Sciatic nerve (tissue), 2 donors: ENCODE data around the gene GCA. TPM values are rescaled to one million over a fixed set of nuclear protein-coding genes. Genes with fewer than 3 reads are reported as not detected.

Source experiments
- ATAC-seq: fragments of 200-7000 bp; cut with Tn5 transposase; one replicate; pipeline ENCODE4 v1.9.1; 2020; ENCODE audit warnings: mild to moderate bottlenecking, moderate library complexity
- DNase-seq: peaks from one replicate; pipeline ENCODE4 v3.0.0-alpha.2; 2020; ENCODE audit warnings: low spot score
- intact Hi-C: fragments of 100-400 bp; cut with DNase I; formaldehyde crosslinking; loops from one replicate; pipeline ENCODE4 v1.14.2; 2022
- total RNA-seq: library from RNA; stranded (reverse); fragmentation: NEBNext Ultra II Directional; extraction: Animal tissue kit (Norgen Biotek cat#: 25700); gene quantifications from one replicate; pipeline ENCODE4 v1.2.1, GENCODE V29; 2021
- donor health status: DM: no; HTN: no; CAD: no.
- donor health status: DM: no; HTN: no; CAD: no.

The GCA gene, protein sequence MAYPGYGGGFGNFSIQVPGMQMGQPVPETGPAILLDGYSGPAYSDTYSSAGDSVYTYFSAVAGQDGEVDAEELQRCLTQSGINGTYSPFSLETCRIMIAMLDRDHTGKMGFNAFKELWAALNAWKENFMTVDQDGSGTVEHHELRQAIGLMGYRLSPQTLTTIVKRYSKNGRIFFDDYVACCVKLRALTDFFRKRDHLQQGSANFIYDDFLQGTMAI
- total RNA-seq, result 35.7 TPM

DNA sequence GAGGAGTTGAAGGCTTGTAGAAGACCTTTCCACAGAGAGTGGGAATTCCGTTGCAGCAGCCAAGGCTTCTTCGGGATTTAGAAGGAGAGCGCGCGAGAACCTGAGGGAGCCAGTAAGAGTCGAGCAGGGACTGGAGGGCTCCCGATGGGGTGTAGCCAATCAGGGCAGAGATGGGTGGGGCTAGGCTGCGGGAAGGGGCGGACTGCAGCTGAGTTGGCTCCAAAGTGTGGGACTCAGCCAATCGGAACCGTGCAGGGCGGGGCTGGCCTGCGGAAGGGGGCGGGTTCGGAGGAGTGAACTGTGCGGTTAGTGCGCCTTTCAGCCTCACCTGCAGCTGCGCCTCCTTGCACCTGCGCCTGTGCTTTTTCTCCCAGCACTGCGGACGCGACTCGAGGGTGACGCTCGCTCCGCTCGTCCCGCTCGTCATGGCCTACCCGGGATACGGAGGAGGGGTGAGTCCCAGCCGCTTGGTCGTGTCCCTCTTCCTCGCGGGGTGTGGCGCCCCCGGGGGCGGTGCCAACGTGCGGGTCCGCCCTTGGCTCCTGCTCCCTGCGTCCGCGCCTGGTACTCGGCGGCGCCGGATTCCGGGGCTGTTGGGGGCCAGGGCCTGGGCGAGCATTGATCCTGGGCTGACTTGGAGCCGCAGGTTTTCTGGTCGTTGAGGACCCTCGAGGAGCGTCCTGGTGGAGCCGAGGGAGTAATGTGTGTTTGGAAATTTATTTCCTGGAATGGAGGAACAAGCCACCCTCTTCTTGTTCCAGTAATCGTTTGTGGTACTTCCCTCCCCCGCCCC is at the start of gene GCA:
GCA (plus strand) TSS at position 309 of the 793 bp plus-strand sequence; CDS start at position 426, 117 bp downstream.
- intact Hi-C loops, result no loop called here
- DNase-seq (peak; percentile 98), ATAC-seq (peak; percentile 100)

DNA sequence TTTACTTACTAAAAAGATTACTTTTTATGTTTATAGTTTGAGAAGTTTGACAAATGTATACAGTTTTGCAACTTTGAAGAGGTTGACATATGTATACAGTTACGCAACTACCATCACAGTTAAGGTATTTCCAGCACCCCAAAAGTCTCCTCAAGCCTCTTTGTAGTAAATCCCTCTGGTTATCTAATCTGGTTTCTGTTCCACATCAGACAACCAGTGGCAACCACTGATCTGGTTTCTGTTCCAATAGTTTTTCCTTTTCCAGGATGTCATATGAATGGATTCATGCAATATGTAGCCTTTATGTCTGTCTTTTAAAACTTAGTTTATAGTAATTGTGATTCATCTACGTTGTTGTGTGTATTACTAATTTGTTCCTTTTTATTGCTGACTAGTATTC is 48.9 kb upstream of the GCA start:
- ATAC-seq, result no peak
- intact Hi-C loops, result no loop called here

DNA sequence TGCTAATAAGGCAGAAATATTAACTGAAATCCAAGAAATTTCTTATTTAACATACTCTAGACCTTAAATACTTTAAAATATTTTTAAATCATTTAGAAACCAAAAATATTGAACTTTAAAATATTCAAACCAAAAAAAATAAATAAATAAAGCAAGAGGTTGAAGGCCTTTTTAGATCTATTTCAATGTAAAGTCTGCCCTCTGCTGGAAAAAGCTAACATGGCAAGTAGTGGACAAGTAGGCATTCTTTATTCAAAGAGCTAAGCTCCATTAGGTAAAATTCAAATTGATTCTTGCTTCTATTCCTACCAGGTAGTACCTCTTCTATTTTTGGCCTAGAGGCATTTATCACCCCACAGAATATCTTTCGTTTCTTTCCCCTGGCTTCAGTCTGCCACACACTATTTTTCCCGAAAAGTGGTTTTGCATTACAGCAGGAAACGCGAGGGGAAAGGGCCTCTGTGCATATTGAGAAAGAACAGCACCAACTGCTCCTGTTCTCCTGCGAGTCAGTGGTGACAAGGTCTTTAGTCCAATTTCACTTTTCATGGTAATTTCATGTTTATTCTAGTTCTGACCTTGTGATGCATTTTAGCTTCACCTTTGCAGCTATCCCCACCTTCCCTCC is 45.9 kb upstream of the GCA start:
- peak; percentile 65 for ATAC-seq
- intact Hi-C loops, result no loop called here
- peak; percentile 62 for DNase-seq

More for the DNA sequence above, 48.9 kb upstream of the GCA start:
- no peak for DNase-seq

DNA sequence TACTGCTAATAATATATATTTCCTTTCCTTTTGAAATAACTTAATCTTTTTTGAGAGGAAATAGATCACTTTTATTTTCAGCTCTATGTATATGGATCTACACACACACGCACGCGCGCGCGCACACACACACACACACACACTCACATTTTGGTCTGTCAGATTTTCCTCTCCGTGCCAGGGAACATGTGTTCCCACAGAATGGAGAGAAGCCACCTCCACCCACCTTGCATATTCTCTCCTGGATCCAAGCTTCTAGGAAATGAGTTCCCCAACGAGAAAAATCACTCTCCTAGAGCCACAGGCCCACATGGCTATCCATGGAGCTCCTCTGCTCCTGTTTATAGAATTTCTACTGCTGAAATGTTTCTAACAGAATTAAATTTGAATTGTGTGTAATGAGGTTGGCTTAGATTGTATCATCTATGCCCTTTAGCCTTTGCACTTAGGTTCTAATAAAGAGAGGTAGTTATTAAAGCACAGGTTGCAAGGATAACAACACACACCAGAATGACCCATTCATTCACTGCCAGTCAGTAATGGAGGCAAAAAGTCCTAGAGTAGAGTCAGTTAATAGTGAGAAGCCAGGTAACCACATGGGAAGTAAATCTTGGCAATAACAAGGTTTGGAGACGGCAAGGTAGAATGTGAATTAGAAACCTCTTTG is 45.1 kb upstream of the GCA start:
- ATAC-seq (no peak), DNase-seq (no peak)
- intact Hi-C loops, result no loop called here

DNA sequence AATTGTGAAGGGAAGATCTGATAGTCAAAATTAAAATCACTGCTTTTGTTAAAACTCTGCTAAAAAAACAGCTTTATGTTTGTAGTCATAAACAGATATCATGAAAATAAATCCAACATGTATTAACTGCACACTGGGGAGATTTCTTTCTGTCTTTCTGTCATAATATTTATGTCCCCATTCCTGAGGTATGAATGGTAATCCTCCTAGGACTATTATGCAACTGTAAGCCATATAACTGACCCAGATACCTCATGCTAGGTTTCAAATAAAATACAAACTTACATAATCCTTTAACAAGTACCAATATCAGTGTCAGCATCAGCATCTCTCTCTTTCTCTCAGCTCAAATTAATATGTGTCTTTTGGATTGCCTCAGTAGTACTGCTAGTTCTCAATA is 43.7 kb upstream of the GCA start:
- ATAC-seq (no peak), DNase-seq (no peak)
- intact Hi-C loops, result no loop called here

DNA sequence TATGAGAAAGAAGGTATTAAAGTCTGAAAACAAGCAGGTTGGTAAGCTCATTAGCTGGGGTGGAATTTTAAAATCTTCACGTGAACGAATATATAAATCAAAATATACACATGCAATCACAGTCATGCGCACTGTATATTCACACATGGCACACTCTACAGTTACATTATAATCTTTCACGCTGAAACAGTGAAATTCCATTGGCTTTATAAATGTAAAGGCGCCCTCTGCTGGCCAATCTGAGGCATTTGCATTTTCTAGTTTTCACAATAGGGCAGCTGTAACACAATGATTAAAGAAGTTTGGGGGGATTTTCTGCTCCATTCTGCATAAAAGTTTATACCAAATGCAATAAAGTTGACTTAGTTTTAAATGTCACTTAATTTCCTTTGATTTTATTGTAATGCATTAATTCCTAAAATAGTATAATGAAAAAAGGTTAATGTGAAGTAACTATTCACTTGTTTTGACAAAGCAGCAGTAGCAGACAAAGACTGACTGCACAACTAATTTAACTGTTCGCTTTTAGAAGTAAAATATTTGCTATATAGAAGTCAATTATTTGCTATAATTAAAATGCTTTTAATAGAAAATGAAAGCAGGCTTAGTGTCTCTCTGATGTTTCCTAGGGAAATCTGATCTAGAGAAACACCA is 42.7 kb upstream of the GCA start:
- intact Hi-C loops, result no loop called here
- ATAC-seq (peak; percentile 79), DNase-seq (no peak)

DNA sequence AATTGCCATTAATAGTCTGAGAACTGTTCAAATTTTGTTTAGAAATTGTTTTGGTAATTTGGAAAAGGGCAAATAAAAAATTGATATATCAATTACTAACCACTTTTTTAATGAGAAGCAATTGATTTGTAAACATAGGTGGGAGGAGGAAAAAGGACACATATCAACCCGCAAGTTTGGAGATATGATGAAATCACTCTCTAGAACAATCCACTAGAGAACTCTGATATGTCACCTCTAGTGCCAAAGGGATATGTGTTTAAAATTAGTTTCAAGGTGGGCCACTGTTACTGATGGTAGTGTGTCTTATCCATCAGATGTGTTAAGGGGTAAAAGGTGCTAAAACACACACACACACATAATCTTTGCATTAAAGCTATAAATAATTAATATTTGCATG is 42.1 kb upstream of the GCA start:
- intact Hi-C loops, result no loop called here

DNA sequence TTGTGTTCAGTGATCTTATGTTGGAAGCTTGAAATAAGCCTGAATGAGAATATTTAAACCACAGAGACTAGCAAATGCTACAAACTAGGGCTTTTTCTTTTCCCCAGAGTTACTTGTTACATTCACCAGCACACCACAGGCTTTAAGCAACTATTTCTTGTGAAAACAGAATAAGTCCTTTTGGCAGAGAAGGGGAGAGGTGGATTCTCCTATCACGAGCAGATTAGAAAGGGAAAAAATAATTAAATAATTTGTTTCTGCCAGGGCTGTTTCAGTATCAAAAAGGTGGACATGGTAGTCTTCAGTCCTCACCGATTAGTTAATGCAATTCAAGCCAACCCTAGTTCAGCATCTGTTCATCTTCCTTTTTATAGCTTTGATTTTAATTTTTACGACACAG is 38.0 kb upstream of the GCA start:
- intact Hi-C loops, result no loop called here
- DNase-seq (no peak), ATAC-seq (no peak)

More for the DNA sequence above, 42.1 kb upstream of the GCA start:
- no peak for DNase-seq
- ATAC-seq, result no peak

DNA sequence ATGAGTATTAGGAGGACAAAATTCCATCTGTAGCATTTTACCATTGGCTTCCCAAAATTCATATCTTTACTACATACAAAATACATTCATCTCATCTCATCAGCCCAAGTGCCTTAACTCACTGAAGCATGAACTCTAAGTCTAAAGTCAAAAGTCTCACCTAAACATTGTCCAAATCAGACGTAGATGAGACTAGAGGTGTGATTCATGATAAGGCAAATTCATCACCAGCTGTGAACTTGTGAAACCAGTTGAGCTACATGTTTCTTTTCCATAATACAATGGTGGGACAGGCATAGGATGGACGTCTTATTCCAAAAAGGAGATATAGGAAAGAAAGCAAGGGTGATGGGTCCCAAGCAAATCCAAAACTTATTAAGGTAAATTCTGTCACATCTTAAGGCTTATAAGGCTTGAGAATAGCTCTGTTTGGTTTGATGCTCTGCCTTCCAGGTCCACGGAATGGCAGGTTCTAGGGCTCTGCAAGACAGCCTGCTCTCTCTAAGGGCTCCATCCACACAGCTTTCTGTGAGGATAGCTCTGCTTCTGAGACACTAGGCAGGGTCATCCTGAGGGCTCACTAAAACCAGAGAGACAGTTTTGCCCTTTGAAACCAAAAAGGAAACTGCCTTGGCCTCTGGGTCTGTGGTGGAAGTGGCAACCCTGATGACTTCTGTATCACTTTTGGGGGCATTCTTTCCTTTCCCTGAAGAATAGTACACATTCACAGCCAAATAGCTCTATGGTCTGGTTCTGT is 35.0 kb upstream of the GCA start:
- ATAC-seq, result no peak
- intact Hi-C loops, result no loop called here
- DNase-seq, result no peak

DNA sequence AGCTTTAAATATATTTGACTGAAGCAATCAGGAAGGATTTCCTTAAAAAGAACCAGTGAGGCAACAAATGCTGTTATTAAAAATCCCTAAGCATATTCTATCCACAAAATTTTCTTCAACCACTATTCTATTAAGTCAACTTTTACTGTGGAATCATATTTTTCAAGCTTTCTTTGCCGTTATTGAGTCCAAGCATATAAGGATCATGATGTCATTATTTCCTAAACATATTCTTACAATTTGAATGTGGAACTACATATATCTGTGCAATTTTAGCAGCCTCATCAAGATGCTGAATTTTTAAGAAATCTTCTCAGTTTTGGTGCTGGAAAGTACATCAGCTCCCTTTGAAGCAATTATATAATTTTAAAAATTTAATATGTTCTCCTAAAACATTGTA is 31.1 kb upstream of the GCA start:
- intact Hi-C loops, result no loop called here
- no peak for DNase-seq
- ATAC-seq, result no peak

DNA sequence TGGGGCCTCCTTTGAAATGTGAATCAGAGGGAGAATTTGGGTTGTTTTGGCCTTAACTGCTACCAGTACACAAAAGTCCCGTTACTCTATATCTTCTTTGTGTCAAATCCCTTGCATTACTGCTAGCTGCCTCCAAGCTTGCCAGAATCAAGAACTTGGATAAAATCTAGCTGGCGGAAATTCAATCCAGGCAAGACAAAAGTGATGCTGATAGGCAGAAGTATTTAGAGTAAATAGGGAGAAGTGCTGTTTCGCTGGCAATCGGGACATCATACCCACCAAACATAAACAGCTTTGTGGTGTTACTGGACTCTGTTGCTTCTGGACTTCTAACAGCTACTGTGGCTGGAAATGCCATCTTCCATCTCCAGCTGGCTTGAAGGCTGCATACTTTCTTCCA is 28.0 kb upstream of the GCA start:
- DNase-seq (no peak), ATAC-seq (no peak)
- intact Hi-C loops, result no loop called here

DNA sequence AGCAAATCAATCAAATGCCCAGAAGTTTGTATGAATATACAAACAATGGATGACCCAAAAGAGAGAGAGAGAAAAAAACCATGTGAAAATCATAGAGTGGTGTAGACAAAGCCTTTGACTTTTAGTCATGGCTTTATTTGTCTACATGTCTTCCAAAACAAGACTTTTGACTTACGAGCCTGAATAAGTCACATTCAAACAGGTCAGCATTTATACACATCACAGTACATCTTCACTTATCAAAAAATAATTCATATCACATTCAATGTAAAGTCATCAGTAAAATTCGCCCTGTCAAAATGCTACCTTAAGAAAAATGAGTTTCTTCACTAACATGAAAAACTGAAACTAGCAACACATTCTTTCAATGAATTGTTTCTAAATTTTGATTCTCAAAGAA is 27.3 kb upstream of the GCA start:
- no peak for ATAC-seq
- no peak for DNase-seq
- intact Hi-C loops, result no loop called here

DNA sequence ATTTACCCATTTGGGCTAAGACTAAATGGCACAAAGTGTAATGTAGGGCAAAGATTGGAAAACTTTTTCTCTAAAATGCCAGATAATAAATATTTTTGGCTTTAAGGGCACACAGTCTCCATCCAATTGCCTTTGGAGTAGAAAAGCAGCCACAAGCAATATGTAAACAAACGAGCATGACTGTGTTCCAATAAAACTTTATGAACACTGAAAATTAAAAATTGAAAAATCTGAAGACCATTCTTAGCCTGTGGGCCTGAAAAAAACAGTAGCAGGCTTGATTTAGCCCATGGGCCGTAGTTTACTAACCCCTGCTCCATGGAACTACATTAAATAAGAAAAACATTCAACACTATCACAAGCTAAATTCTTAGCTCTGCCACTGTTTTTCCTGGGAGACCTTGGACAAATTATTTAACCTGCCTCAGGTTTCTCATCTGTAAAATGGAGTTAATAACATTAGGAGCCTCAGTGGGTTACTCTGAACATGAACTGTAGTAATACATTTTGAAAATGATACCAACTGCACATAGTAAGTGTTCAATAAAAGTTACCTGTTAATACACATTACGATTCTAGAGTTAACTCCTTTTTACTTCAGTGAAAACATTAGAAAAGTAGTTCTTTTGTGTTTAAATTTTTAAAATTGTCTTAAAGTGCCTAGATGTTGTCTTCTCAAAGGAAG is 26.7 kb upstream of the GCA start:
- intact Hi-C loops, result no loop called here
- no peak for ATAC-seq
- no peak for DNase-seq

DNA sequence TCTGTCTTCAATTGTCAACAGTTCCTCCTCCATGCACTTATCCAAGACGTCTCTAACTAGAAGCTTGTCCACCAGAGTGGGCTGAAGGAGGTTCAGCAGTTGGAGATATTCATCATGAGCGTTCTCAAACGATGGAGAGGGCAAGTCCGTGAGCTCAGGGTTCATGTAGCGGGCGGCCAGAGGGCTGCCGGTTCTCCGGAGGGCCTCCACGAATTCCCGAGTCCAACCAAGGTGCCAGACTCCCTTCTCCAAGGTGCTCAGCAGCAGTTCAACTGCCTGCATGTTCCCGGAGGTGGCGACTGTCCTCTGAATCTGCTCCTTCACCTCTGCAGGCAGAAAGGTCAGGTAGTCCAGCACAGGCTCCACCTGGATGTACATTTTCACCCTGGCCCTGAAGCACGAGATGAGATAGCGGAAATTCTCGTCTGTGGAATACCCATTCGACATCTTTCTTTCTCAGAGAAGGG is 26.0 kb upstream of the GCA start:
- intact Hi-C loops, result no loop called here
- ATAC-seq (peak; percentile 26), DNase-seq (peak; percentile 62)

DNA sequence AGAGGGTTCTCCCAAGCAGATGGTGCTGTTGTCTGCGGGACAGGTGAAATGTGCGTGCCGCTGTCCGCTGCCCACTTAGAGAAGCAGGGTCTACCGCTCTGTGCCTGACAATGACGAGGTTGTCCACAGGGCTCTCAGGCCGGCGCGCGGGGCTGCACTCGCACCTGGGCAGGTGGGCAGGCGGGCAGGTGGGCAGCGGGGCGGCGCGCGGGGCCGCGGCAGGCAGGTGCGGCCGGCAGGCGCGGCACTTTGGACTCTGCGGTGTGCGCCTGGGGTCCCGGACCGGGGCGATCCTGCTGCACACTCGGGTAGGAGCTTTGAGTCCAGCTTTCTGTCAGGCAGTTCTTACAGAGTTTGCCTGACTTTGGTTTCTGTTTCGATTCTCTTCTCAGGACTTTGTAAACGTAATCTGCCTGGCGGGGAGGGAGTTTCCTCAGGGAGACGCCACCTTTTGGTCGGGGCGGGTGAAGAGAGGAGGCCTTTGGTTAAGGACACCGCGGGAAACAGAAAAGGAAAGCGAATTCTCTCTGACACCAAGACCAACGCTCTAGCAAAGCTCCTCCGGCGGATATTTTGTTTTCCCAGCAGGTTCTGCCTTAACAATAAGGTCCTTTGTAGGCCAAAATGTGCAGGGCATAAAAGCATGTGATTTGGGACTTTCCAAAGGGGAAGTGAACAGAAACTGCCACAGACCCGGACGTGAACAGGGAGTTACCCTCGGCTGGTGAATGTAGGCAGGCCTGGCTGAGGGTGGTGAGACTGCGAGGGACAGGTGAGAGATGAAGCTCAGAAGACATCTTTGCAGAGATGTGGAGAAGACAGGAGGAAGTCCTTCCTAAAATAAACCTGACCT is 25.4 kb upstream of the GCA start, which contains the start of gene IFIH1:
IFIH1 (minus strand) TSS at position 357 of the 853 bp plus-strand sequence. CDS start 377 bp downstream, outside the sequence.
- intact Hi-C loops, result no loop called here
- ATAC-seq (peak; percentile 94), DNase-seq (peak; percentile 88)

DNA sequence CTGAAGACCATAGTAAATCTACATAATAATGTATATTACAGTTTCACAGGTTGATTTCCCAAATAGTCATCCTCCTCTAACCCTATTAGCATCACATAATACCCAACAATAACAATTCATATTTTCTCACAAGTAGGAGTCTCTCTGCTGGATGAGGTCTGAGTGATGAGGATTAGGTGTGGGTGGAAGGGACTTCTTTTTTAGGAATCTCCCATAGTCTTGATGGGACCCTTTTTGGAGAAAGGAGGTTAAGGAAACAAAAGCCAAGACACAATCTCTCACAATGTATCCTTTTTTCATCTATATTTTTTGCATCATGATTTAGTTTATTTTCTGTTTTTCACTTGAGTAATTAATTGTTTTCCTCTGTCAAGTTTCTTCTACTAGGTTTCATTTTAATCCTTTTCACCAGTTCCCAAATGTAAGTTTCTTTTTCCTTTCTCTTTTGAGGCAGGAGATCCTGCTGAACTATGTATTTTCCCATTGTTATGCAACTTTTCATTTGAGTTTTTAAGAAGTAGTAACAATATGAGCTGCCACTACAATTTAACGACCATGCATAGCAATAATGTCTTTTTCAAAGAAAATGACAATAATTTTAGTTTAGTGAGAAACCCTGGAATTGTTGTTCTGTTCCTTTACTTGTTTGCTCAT is 22.9 kb upstream of the GCA start:
- intact Hi-C loops, result no loop called here
- no peak for DNase-seq
- ATAC-seq, result no peak
